Neural cell (in vitro differentiated cells): Measurements from ENCODE around the gene RHO.

Experiments used
- EZH2 ChIP-seq: fragments of 200-600, 300-800 bp; shearing (Covaris generic), sonication (generic); IDR thresholded peaks from 2 replicates; pipeline ENCODE4 v1.6.1; 2014; ENCODE audit warnings: antibody characterized with exemption, low read length, borderline replicate concordance, mild to moderate bottlenecking; ENCODE audit not compliant: insufficient read depth, poor library complexity, severe bottlenecking
- MXI1 ChIP-seq: fragments of 450-650 bp; conservative IDR thresholded peaks from 2 replicates; pipeline ENCODE4 v1.6.1; 2014; ENCODE audit warnings: antibody characterized with exemption, mild to moderate bottlenecking; ENCODE audit not compliant: poor library complexity, severe bottlenecking
- POLR2AphosphoS5 ChIP-seq: IDR thresholded peaks from 2 replicates; pipeline ENCODE4 v1.6.1; 2012
- TAF1 ChIP-seq: IDR thresholded peaks from 2 replicates; pipeline ENCODE4 v1.6.1; 2012; ENCODE audit warnings: low read depth
- TF ChIP-seq, protein P1 (sequence below): IDR thresholded peaks from 2 replicates; pipeline ENCODE4 v1.6.1; 2012; ENCODE audit warnings: borderline replicate concordance
- TF ChIP-seq, protein P2 (sequence below): fragments of 450-650 bp; IDR thresholded peaks from 2 replicates; pipeline ENCODE4 v1.5.1; 2014; ENCODE audit warnings: antibody characterized with exemption, mild to moderate bottlenecking, moderate library complexity; ENCODE audit not compliant: poor library complexity, severe bottlenecking

DNA sequence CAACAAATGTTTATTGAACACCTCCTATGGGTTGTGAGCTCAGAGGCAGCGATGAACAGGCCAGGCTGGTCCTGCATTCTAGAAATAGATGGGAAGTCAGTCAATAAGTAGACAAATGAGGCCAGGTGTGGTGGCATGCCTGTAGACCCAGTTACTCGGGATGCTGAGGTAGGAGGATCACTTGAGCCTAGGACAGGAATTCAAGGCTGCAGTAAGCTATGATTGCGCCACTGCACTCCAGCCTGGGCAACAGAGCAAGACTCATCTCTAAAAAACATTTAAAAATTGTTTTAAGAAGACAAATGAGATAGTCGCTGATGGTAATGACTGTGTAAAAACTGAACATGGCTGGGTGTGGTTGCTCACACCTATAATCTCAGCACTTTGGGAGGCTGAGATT, 4.4 kb upstream of the RHO start:
- TF ChIP-seq, protein P1, sequence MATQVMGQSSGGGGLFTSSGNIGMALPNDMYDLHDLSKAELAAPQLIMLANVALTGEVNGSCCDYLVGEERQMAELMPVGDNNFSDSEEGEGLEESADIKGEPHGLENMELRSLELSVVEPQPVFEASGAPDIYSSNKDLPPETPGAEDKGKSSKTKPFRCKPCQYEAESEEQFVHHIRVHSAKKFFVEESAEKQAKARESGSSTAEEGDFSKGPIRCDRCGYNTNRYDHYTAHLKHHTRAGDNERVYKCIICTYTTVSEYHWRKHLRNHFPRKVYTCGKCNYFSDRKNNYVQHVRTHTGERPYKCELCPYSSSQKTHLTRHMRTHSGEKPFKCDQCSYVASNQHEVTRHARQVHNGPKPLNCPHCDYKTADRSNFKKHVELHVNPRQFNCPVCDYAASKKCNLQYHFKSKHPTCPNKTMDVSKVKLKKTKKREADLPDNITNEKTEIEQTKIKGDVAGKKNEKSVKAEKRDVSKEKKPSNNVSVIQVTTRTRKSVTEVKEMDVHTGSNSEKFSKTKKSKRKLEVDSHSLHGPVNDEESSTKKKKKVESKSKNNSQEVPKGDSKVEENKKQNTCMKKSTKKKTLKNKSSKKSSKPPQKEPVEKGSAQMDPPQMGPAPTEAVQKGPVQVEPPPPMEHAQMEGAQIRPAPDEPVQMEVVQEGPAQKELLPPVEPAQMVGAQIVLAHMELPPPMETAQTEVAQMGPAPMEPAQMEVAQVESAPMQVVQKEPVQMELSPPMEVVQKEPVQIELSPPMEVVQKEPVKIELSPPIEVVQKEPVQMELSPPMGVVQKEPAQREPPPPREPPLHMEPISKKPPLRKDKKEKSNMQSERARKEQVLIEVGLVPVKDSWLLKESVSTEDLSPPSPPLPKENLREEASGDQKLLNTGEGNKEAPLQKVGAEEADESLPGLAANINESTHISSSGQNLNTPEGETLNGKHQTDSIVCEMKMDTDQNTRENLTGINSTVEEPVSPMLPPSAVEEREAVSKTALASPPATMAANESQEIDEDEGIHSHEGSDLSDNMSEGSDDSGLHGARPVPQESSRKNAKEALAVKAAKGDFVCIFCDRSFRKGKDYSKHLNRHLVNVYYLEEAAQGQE: no peak
- TF ChIP-seq, protein P2, sequence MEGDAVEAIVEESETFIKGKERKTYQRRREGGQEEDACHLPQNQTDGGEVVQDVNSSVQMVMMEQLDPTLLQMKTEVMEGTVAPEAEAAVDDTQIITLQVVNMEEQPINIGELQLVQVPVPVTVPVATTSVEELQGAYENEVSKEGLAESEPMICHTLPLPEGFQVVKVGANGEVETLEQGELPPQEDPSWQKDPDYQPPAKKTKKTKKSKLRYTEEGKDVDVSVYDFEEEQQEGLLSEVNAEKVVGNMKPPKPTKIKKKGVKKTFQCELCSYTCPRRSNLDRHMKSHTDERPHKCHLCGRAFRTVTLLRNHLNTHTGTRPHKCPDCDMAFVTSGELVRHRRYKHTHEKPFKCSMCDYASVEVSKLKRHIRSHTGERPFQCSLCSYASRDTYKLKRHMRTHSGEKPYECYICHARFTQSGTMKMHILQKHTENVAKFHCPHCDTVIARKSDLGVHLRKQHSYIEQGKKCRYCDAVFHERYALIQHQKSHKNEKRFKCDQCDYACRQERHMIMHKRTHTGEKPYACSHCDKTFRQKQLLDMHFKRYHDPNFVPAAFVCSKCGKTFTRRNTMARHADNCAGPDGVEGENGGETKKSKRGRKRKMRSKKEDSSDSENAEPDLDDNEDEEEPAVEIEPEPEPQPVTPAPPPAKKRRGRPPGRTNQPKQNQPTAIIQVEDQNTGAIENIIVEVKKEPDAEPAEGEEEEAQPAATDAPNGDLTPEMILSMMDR: no peak
- no peak for TF ChIP-seq MXI1
- no peak for TF ChIP-seq EZH2
- TF ChIP-seq TAF1: no peak
- TF ChIP-seq POLR2AphosphoS5: no peak
